ENCODE measurements around the gene MAPK1.

- TF ChIP-seq, protein P1, sequence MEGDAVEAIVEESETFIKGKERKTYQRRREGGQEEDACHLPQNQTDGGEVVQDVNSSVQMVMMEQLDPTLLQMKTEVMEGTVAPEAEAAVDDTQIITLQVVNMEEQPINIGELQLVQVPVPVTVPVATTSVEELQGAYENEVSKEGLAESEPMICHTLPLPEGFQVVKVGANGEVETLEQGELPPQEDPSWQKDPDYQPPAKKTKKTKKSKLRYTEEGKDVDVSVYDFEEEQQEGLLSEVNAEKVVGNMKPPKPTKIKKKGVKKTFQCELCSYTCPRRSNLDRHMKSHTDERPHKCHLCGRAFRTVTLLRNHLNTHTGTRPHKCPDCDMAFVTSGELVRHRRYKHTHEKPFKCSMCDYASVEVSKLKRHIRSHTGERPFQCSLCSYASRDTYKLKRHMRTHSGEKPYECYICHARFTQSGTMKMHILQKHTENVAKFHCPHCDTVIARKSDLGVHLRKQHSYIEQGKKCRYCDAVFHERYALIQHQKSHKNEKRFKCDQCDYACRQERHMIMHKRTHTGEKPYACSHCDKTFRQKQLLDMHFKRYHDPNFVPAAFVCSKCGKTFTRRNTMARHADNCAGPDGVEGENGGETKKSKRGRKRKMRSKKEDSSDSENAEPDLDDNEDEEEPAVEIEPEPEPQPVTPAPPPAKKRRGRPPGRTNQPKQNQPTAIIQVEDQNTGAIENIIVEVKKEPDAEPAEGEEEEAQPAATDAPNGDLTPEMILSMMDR (conservative IDR thresholded peaks at IDR 0.05), result no peak
- no peak for TF ChIP-seq ZFX (IDR thresholded peaks at IDR 0.05)
Observed at GRCh38 chr22:21758091-21758864, 109.2 kb downstream of the MAPK1 start.
